Left renal cortex interstitium (tissue), 4 donors: Measurements from ENCODE around the gene FAN1. TPM values are rescaled to one million over a fixed set of nuclear protein-coding genes. Genes with fewer than 3 reads are reported as not detected.

Experiments
- DNase-seq, 4 donors: peaks; one replicate each; pipeline ENCODE4 v3.0.0-alpha.2; 2013; ENCODE audit warnings: low read depth in 4 of 4, low spot score in 2 of 4, missing footprints in 1 of 4
- polyA plus RNA-seq, 4 donors: library from polyadenylated mRNA; unstranded; fragments of 120-200 nt; gene quantifications; one replicate each; pipeline ENCODE4 v1.2.1, GENCODE V29; 2013; ENCODE audit not compliant: insufficient read length in 4 of 4

The FAN1 gene
- polyA plus RNA-seq, 4 donors: 26.9 to 44.5 (median 34.8) TPM

- no peak for DNase-seq
Observed at GRCh38 chr15:30919877-30920550, 16.3 kb downstream of the FAN1 start.

- no peak for DNase-seq
Observed at GRCh38 chr15:30921106-30921505, 17.4 kb downstream of the FAN1 start.

GRCh38 chr15:30921781-30922479 lies 18.2 kb downstream of the FAN1 start:
- DNase-seq: peak in 1 of 4 donors; percentile 52

GRCh38 chr15:30922480-30923311 lies 19.0 kb downstream of the FAN1 start:
- no peak for DNase-seq

- no peak for DNase-seq
Observed at GRCh38 chr15:30923429-30923828, 19.7 kb downstream of the FAN1 start.

- no peak for DNase-seq
Observed at GRCh38 chr15:30924353-30924752, 20.6 kb downstream of the FAN1 start.

GRCh38 chr15:30925686-30926085 lies 22.0 kb downstream of the FAN1 start:
- no peak for DNase-seq

GRCh38 chr15:30926161-30926560 lies 22.4 kb downstream of the FAN1 start:
- DNase-seq: no peak

GRCh38 chr15:30927148-30927761 lies 23.5 kb downstream of the FAN1 start:
- no peak for DNase-seq

GRCh38 chr15:30928076-30928475 lies 24.4 kb downstream of the FAN1 start:
- DNase-seq: no peak

GRCh38 chr15:30929064-30929669 lies 25.5 kb downstream of the FAN1 start:
- DNase-seq: no peak

GRCh38 chr15:30929982-30930381 lies 26.3 kb downstream of the FAN1 start:
- DNase-seq: no peak

- DNase-seq: no peak
Observed at GRCh38 chr15:30930422-30930821, 26.7 kb downstream of the FAN1 start.

- DNase-seq: no peak
Observed at GRCh38 chr15:30933293-30933692, 29.6 kb downstream of the FAN1 start.

GRCh38 chr15:30939161-30939560 lies 35.4 kb downstream of the FAN1 start:
- DNase-seq: no peak

GRCh38 chr15:30940359-30940758 lies 36.6 kb downstream of the FAN1 start:
- no peak for DNase-seq

GRCh38 chr15:30941520-30941919 lies 37.8 kb downstream of the FAN1 start:
- no peak for DNase-seq

- DNase-seq: no peak
Observed at GRCh38 chr15:30943654-30944335, 40.1 kb downstream of the FAN1 start.

- DNase-seq: no peak
Observed at GRCh38 chr15:30953183-30953582, 49.5 kb downstream of the FAN1 start.
